Amniotic epithelial cell (primary cell): ENCODE data around the gene ZNF763.
"Not testable (repeated sequence)": the region's sequence is repeated elsewhere in the genome, so short reads cannot be mapped to it uniquely, and the experiment has no call there.

ENCODE experiments used
- DNase-seq: peaks from one replicate; pipeline ENCODE4 v3.0.0-alpha.2; 2010; ENCODE audit warnings: low read depth

ZNF763 gene

GRCh38 chr19:11973019-11973810, 8.4 kb downstream of the ZNF763 start:
- no peak for DNase-seq

- DNase-seq = no peak
These were observed 13.8 kb downstream of the ZNF763 start for GRCh38 chr19:11978492-11979100.

GRCh38 chr19:11979527-11979926, 14.7 kb downstream of the ZNF763 start:
- no peak for DNase-seq

GRCh38 chr19:11982526-11982925, 17.7 kb downstream of the ZNF763 start:
- no peak for DNase-seq

- DNase-seq = no peak
These were observed 20.1 kb downstream of the ZNF763 start for GRCh38 chr19:11984986-11985385.

GRCh38 chr19:11986754-11987153, 21.9 kb downstream of the ZNF763 start:
- no peak for DNase-seq

GRCh38 chr19:11987405-11988281, 22.8 kb downstream of the ZNF763 start:
- peak; percentile 90 for DNase-seq

- no peak for DNase-seq
These were observed 24.2 kb downstream of the ZNF763 start for GRCh38 chr19:11989112-11989456.

GRCh38 chr19:11991921-11992320, 27.1 kb downstream of the ZNF763 start:
- not testable (repeated sequence) for DNase-seq

GRCh38 chr19:11995174-11995573, 30.3 kb downstream of the ZNF763 start:
- DNase-seq = peak; percentile 72

- no peak for DNase-seq
These were observed 35.5 kb downstream of the ZNF763 start for GRCh38 chr19:12000152-12000981.

GRCh38 chr19:12015015-12015752, 50.3 kb downstream of the ZNF763 start:
- DNase-seq = no peak

GRCh38 chr19:12015753-12016116, 50.9 kb downstream of the ZNF763 start:
- DNase-seq = peak; percentile 19
